Endothelial cell of umbilical vein (primary cell): Measurements from ENCODE around the gene PLCB4. TPM values are rescaled to one million over a fixed set of nuclear protein-coding genes. Genes with fewer than 3 reads are reported as not detected.

Source experiments
- BruUV-seq: library from RNA; stranded (reverse); fragments of 400-500 nt; replicated peaks from 2 replicates; lab custom pipeline; 2021; lab: Mats Ljungman, UMichigan
- CTCF ChIA-PET: fragments of 300-600, 350-600 bp; sonication (Branson Sonifier 250); formaldehyde crosslinking; loops from one replicate; lab custom pipeline; 2021; ENCODE audit warnings: antibody characterized with exemption, inconsistent platforms; lab: Charles Lee
- POLR2A ChIA-PET: fragments of 300-600, 350-600 bp; sonication (Branson Sonifier 250); formaldehyde crosslinking; loops from one replicate; lab custom pipeline; 2021; ENCODE audit warnings: antibody characterized with exemption, inconsistent platforms; lab: Charles Lee
- DNase-seq: peaks from one replicate; pipeline ENCODE4 v3.0.0-alpha.2; 2011; ENCODE audit warnings: low read depth, low spot score
- FAIRE-seq: peaks from 2 replicates; lab custom pipeline; 2011; peaks lifted over from hg19 to GRCh38; lab: Jason Lieb, UNC
- H2AFZ ChIP-seq: 2 replicates; pipeline ENCODE4 v1.6.0; 2012; ENCODE audit warnings: low read depth, low read length, control low read depth, inconsistent platforms
- H3K27ac ChIP-seq: 2 replicates; pipeline ENCODE4 v1.5.1; 2011; ENCODE audit warnings: low read depth, mild to moderate bottlenecking, control low read depth, low read length, moderate library complexity; ENCODE audit not compliant: insufficient read depth
- H3K27me3 ChIP-seq, 2 experiments: 2 replicates each; pipeline versions ENCODE4 v1.6.0 to v1.6.1; 2011; ENCODE audit warnings: low read length in 2 of 2, mixed read lengths in 1 of 2; ENCODE audit not compliant: control insufficient read depth in 2 of 2, insufficient read depth in 2 of 2
- H3K36me3 ChIP-seq, 2 experiments: 2 replicates in 1 of 2; 3 replicates in 1 of 2; pipeline ENCODE4 v1.5.1; 2011; ENCODE audit warnings: low read length in 2 of 2, mild to moderate bottlenecking in 1 of 2, moderate library complexity in 1 of 2; ENCODE audit not compliant: control insufficient read depth in 2 of 2, insufficient read depth in 2 of 2; ENCODE audit errors: extremely low read depth in 1 of 2
- H3K4me1 ChIP-seq: 3 replicates; pipeline ENCODE4 v1.5.1; 2011; ENCODE audit warnings: mild to moderate bottlenecking, low read length; ENCODE audit not compliant: control insufficient read depth, insufficient read depth; ENCODE audit errors: extremely low read depth
- H3K4me2 ChIP-seq: 2 replicates; pipeline ENCODE4 v1.6.1; 2011; ENCODE audit warnings: low read length, control low read depth, mixed read lengths; ENCODE audit not compliant: insufficient read depth
- H3K4me3 ChIP-seq, 3 experiments: fragments of 200-600 bp in 1 of 3; sonication (generic), shearing (Covaris generic) in 1 of 3; replicated peaks in 1 of 3; 2 replicates each; pipeline ENCODE4 v1.5.1; 2011 to 2016; ENCODE audit warnings: control low read depth in 3 of 3, low read length in 3 of 3, mild to moderate bottlenecking in 2 of 3, inconsistent platforms in 1 of 3, low read depth in 1 of 3, moderate library complexity in 1 of 3; ENCODE audit not compliant: insufficient read depth in 1 of 3
- H3K79me2 ChIP-seq: 2 replicates; pipeline ENCODE4 v1.6.0; 2012; ENCODE audit warnings: low read length, inconsistent platforms; ENCODE audit not compliant: control insufficient read depth, insufficient read depth
- H3K9ac ChIP-seq: replicated peaks from 2 replicates; pipeline ENCODE3; 2011; ENCODE audit warnings: low read length, control low read depth; ENCODE audit not compliant: insufficient read depth; ENCODE audit errors: extremely low read depth
- H3K9me1 ChIP-seq: replicated peaks from 3 replicates; pipeline ENCODE4 v1.6.0; 2011; ENCODE audit warnings: mild to moderate bottlenecking, low read length; ENCODE audit not compliant: control insufficient read depth, insufficient read depth; ENCODE audit errors: extremely low read depth
- H3K9me3 ChIP-seq: replicated peaks from 2 replicates; pipeline ENCODE4 v1.5.1; 2012; ENCODE audit warnings: low read length, inconsistent platforms; ENCODE audit not compliant: control insufficient read depth, insufficient read depth
- H4K20me1 ChIP-seq: replicated peaks from 2 replicates; pipeline ENCODE3; 2011; ENCODE audit warnings: mild to moderate bottlenecking, low read length; ENCODE audit not compliant: control insufficient read depth, insufficient read depth; ENCODE audit errors: extremely low read depth
- EZH2 ChIP-seq: IDR thresholded peaks from 2 replicates; pipeline ENCODE4 v1.6.1; 2012; ENCODE audit warnings: borderline replicate concordance, low read depth, mild to moderate bottlenecking, moderate library complexity, low read length, inconsistent platforms; ENCODE audit not compliant: severe bottlenecking
- FOS ChIP-seq: IDR thresholded peaks from 2 replicates; pipeline ENCODE4 v1.6.1; 2011; ENCODE audit warnings: mild to moderate bottlenecking, low read length, moderate library complexity, borderline replicate concordance; ENCODE audit not compliant: insufficient read depth
- GATA2 ChIP-seq: IDR thresholded peaks from 2 replicates; pipeline ENCODE4 v1.7.0; 2011; ENCODE audit warnings: low read depth, mild to moderate bottlenecking, moderate library complexity, mixed read lengths, low read length; ENCODE audit not compliant: insufficient read length, insufficient read depth
- JUN ChIP-seq: IDR thresholded peaks from 2 replicates; pipeline ENCODE4 v1.6.1; 2011; ENCODE audit warnings: borderline replicate concordance, low read depth; ENCODE audit not compliant: insufficient read length, insufficient read depth
- MYC ChIP-seq: IDR thresholded peaks from one replicate; pipeline ENCODE4 v1.6.1; 2011; ENCODE audit warnings: mild to moderate bottlenecking, low read depth, low read length
- POLR2A ChIP-seq: IDR thresholded peaks from 2 replicates; pipeline ENCODE4 v1.6.1; 2012; ENCODE audit warnings: low read depth, mild to moderate bottlenecking, control low read depth, low read length
- POLR2AphosphoS5 ChIP-seq: IDR thresholded peaks from 2 replicates; pipeline ENCODE4 v1.6.1; 2012; ENCODE audit warnings: low read depth, mild to moderate bottlenecking, control low read depth, low read length, moderate library complexity; ENCODE audit not compliant: insufficient read depth
- dilution Hi-C: fragments of 300-500 bp; cut with MboI; formaldehyde crosslinking; loops from one replicate; pipeline ENCODE4 v1.15.0; 2019; ENCODE audit warnings: low sequenced_read_pairs; ENCODE audit not compliant: extremely low pct_ligation_motif_present
- intact Hi-C: fragments of 100-400 bp; cut with micrococcal nuclease; formaldehyde crosslinking; loops from one replicate; pipeline ENCODE4 v1.10.0; 2022
- polyA plus RNA-seq, 4 experiments: library from polyadenylated mRNA; depleted of rRNA in 3 of 4; stranded (reverse) in 3 of 4; unstranded in 1 of 4; fragments of >200 nt; gene quantifications; 2 replicates each; pipeline versions ENCODE4 v1.2.1 to v1.2.3, GENCODE V29; 2011 to 2012; ENCODE audit warnings: missing spikeins in 1 of 4
- total RNA-seq: library from RNA; stranded (reverse); gene quantifications from 2 replicates; pipeline ENCODE4 v1.2.3, GENCODE V29; 2021
- TF ChIP-seq, protein P1 (sequence below), 2 donors: IDR thresholded peaks; 1 replicate in 1 of 2; 2 replicates in 1 of 2; pipeline ENCODE4 v1.5.1; 2011; ENCODE audit warnings: low read length in 2 of 2, mild to moderate bottlenecking in 2 of 2, moderate library complexity in 2 of 2, control low read depth in 1 of 2, inconsistent platforms in 1 of 2, low read depth in 1 of 2; ENCODE audit not compliant: insufficient read depth in 1 of 2; ENCODE audit errors: extremely low read depth in 1 of 2
- TF ChIP-seq, protein P2 (sequence below): IDR thresholded peaks from 2 replicates; pipeline ENCODE4 v1.6.1; 2011; ENCODE audit not compliant: insufficient read depth, insufficient read length

The PLCB4 gene
- total and polyA plus RNA-seq, 2 donors (not counting 3 experiments of a cell fraction or from before 2014, with no cell fraction given) = 0.37 to 1.7 TPM

DNA sequence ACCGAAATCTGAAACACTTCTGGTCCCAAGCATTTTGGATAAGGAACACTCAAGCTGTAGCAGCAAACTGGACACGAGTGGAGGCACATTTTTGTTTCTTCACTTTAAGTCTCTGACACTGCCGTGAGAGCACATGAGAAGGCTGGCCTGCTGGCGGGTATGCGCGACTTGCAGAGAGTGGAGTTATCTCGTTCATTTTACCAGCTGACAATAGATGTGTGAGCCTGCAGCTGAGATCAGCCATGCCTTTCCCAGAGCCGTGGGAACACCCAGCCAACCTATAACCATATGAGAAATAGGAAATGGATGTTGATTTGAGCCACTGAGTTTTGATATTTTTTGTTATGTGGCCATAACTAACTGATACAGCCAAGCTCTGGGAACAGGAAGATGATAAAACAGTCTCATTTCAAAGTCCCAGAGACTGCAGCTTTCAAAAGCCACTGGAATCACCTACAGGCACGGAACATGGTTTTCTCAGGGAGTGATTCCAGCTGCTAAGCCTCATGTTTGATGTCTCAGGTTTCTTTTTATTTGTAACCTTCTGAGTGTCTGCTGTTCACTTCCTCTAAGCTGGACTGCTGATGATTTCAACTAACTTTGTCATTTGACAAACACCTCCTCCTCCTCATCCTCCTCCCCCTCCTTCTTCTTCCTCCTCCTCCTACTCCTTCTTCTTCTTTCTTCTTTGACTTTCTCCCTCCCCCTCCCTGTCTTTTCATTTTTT lies 416.9 kb downstream of the PLCB4 start:
- Histone ChIP-seq H3K27ac (no peak overlapping the region), H3K4me3 (no peak overlapping the region), H3K27me3 (no peaks in the 10 kb centered on the region), H3K4me2 (no peak overlapping the region), H3K9me1 (no peaks in the 10 kb centered on the region), H3K9ac (no peak overlapping the region), H3K79me2 (no peaks in the 10 kb centered on the region), H3K9me3 (no peaks in the 10 kb centered on the region), H3K36me3 (no peaks in the 10 kb centered on the region), H2AFZ (no peak overlapping the region), H4K20me1 (no peaks in the 10 kb centered on the region), H3K4me1 (no peaks in the 10 kb centered on the region)
- intact Hi-C loops = no loop called here
- CTCF ChIA-PET = interaction anchor here (1.7 to 2.5 kb wide), 2 partner anchors 78 to 124 kb away, joined by 5 to 12 read pairs; no protein-coding TSS in a partner anchor
- POLR2A ChIA-PET = no interaction called here
- FAIRE-seq = no peak
- TF ChIP-seq MYC (no peak), JUN (no peak), POLR2AphosphoS5 (no peak), EZH2 (no peak), POLR2A (no peak), GATA2 (no peak), FOS (no peak)
- TF ChIP-seq, protein P1, sequence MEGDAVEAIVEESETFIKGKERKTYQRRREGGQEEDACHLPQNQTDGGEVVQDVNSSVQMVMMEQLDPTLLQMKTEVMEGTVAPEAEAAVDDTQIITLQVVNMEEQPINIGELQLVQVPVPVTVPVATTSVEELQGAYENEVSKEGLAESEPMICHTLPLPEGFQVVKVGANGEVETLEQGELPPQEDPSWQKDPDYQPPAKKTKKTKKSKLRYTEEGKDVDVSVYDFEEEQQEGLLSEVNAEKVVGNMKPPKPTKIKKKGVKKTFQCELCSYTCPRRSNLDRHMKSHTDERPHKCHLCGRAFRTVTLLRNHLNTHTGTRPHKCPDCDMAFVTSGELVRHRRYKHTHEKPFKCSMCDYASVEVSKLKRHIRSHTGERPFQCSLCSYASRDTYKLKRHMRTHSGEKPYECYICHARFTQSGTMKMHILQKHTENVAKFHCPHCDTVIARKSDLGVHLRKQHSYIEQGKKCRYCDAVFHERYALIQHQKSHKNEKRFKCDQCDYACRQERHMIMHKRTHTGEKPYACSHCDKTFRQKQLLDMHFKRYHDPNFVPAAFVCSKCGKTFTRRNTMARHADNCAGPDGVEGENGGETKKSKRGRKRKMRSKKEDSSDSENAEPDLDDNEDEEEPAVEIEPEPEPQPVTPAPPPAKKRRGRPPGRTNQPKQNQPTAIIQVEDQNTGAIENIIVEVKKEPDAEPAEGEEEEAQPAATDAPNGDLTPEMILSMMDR (IDR thresholded peaks at IDR 0.05; ENCODE audit: extremely low read depth in 1 of 2, insufficient read depth in 1 of 2, low read depth in 1 of 2, low read length in 2 of 2) = no peak
- TF ChIP-seq, protein P2, sequence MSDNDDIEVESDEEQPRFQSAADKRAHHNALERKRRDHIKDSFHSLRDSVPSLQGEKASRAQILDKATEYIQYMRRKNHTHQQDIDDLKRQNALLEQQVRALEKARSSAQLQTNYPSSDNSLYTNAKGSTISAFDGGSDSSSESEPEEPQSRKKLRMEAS = no peak
- BruUV-seq = no TSS peak
- DNase-seq = no peak
- dilution Hi-C loops = no loop called here
